HG03342 (cell line): Measurements from ENCODE around the gene HLA-DRA.
A peak's percentile ranks its signal among the peaks of the same experiment; 100 is the strongest.

Experiments used
- ATAC-seq: cut with Tn5 transposase; IDR thresholded peaks from one replicate; pipeline ENCODE4 v1.9.1; 2021; ENCODE audit warnings: mild to moderate bottlenecking, moderate library complexity; ENCODE audit not compliant: unreplicated experiment

HLA-DRA gene

GRCh38 chr6:32439602-32440214 lies at the start of gene HLA-DRA:
Gene HLA-DRA, plus strand, starts transcription at chr6:32439887. Its CDS starts 64 bp downstream, at chr6:32439951.
- peak; percentile 70 for ATAC-seq

- ATAC-seq, result no peak
Measured at GRCh38 chr6:32391505-32391904, 48.2 kb upstream of the HLA-DRA start.

- no peak for ATAC-seq
Measured at GRCh38 chr6:32393665-32394420, 45.8 kb upstream of the HLA-DRA start.

GRCh38 chr6:32396028-32396427 lies 43.7 kb upstream of the HLA-DRA start:
- ATAC-seq, result no peak

GRCh38 chr6:32397252-32397920 lies 42.3 kb upstream of the HLA-DRA start:
- ATAC-seq, result peak; percentile 65

- ATAC-seq, result no peak
Measured at GRCh38 chr6:32401284-32401963, 38.3 kb upstream of the HLA-DRA start.

GRCh38 chr6:32402812-32403211 lies 36.9 kb upstream of the HLA-DRA start:
- no peak for ATAC-seq

- ATAC-seq, result no peak
Measured at GRCh38 chr6:32405656-32406055, 34.0 kb upstream of the HLA-DRA start.

- no peak for ATAC-seq
Measured at GRCh38 chr6:32406197-32406596, 33.5 kb upstream of the HLA-DRA start.

GRCh38 chr6:32406857-32407256 lies 32.8 kb upstream of the HLA-DRA start, which contains the start of gene BTNL2:
Gene BTNL2, minus strand, starts transcription at chr6:32407181. Its CDS starts 58 bp downstream, at chr6:32407123.
- no peak for ATAC-seq

- ATAC-seq, result no peak
Measured at GRCh38 chr6:32410906-32411305, 28.8 kb upstream of the HLA-DRA start.

- ATAC-seq, result no peak
Measured at GRCh38 chr6:32411566-32412327, 27.9 kb upstream of the HLA-DRA start.

GRCh38 chr6:32413427-32414047 lies 26.1 kb upstream of the HLA-DRA start:
- ATAC-seq, result no peak

- no peak for ATAC-seq
Measured at GRCh38 chr6:32415521-32416019, 24.1 kb upstream of the HLA-DRA start.

- ATAC-seq, result no peak
Measured at GRCh38 chr6:32416036-32416435, 23.7 kb upstream of the HLA-DRA start.

GRCh38 chr6:32424589-32425300 lies 14.9 kb upstream of the HLA-DRA start:
- ATAC-seq, result no peak

- no peak for ATAC-seq
Measured at GRCh38 chr6:32426338-32426737, 13.3 kb upstream of the HLA-DRA start.

- ATAC-seq, result no peak
Measured at GRCh38 chr6:32427218-32427617, 12.5 kb upstream of the HLA-DRA start.

- no peak for ATAC-seq
Measured at GRCh38 chr6:32427934-32428474, 11.7 kb upstream of the HLA-DRA start.
